GM21825 (cell line): ENCODE measurements around the gene EML3.
"Not testable (repeated sequence)": the region's sequence is repeated elsewhere in the genome, so short reads cannot be mapped to it uniquely, and the experiment has no call there.

ENCODE experiments used
- ATAC-seq: cut with Tn5 transposase; IDR thresholded peaks from one replicate; pipeline ENCODE4 v1.9.1; 2021; ENCODE audit warnings: mild to moderate bottlenecking, moderate library complexity; ENCODE audit not compliant: unreplicated experiment

The EML3 gene

GRCh38 chr11:62600367-62601121, 12.0 kb downstream of the EML3 start:
- no peak for ATAC-seq

GRCh38 chr11:62599901-62600300, 12.7 kb downstream of the EML3 start:
- ATAC-seq = no peak

DNA sequence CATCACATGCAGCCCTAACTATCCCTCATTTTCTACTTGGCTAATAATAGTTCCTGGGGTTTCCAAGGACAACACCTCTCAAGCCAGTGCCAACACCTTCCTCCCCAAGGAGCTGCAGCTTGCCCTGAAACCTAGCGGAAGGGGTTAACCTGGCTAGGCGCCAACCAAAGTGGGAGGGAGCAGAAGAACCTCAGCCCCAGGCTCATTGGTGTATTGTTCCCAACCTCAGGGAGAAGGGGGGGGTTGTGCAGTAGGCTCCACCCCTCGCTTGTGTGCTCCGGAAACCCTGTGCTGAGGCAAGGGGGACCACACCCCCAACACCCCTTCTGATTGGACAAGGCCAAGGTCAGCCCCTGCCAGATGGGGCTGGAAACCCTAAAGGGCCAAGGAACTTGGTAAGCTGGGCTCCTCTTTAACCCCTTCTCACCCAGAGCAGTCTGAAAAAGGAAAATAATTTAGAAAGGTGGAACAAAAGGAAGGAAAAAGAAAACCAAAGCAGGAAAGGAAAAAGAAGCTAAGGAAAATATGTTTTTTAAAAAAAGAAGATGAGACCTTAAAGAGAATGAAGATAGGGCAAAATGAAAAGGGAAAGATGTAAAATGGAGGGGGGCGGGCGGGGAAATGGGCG, 13.4 kb downstream of the EML3 start:
- ATAC-seq = peak; percentile 49

GRCh38 chr11:62595124-62595523, 17.5 kb downstream of the EML3 start:
- no peak for ATAC-seq

DNA sequence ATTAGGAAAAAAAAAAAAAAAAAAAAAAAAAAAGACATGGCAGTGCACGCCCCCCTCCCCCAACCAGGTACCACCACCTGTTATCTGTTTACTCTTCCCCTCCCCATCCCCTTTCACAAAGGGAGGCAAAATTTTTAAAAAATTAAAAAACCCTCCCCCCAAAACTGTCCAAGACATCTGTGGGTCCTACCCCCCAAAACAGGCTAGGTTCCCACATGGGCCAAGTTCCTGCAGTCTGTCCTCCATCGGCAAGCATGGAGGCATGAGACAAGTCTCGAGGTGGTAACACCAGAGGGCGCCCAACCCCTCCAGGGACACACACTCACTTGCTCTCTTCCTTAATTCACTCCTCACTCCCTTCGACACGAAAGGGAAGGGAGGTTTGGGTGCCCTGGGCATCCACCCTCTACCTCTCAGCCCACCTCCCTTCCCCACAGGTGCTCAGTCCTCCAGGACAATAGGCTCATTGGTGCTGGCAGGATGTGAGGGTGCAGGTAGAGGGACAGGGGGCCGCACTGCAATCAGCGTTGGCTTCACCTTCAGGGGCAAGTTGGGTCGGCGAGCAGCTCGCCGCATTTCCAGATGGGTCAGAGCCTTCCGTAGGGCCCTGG, 19.0 kb downstream of the EML3 start:
- ATAC-seq = no peak

- no peak for ATAC-seq
These were observed 19.6 kb downstream of the EML3 start for GRCh38 chr11:62592989-62593421.

DNA sequence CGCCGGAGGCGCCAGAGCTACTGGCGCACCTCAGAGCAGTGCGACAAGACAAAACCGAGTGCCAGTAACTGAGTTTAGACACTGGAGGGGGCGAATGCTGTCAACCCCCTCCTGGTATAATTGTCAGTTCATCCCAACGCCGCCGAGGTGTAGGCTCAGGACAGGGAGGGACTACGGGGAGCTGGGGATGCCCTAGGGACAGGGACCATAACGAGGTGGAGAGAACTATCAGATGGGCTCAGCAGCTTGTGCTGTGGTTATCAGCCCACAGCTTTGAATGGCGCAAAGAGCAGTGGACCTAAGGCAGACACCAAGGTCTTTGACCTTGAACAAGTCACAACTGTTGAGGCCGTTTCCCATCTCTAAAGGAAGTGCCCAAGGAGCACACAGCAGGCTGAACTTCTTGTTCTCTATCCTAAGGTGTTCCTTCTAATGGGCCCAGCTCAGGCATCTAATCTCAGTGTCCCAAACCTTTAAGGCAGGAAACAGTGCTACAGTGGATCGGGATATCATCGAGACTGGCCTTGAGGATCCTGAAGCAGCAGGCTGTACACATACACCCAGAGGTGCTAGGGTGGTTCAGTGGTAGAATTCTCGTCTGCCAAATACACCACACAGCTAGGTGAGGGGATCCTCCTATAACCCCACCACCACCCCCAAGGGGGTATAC, 20.3 kb downstream of the EML3 start:
- ATAC-seq = peak; percentile 2

- ATAC-seq = peak; percentile 85
These were observed 21.0 kb downstream of the EML3 start, which contains the start of gene TUT1 for GRCh38 chr11:62591448-62592145. Gene TUT1 (minus strand): TSS chr11:62591523. CDS start chr11:62591485, 38 bp downstream.

DNA sequence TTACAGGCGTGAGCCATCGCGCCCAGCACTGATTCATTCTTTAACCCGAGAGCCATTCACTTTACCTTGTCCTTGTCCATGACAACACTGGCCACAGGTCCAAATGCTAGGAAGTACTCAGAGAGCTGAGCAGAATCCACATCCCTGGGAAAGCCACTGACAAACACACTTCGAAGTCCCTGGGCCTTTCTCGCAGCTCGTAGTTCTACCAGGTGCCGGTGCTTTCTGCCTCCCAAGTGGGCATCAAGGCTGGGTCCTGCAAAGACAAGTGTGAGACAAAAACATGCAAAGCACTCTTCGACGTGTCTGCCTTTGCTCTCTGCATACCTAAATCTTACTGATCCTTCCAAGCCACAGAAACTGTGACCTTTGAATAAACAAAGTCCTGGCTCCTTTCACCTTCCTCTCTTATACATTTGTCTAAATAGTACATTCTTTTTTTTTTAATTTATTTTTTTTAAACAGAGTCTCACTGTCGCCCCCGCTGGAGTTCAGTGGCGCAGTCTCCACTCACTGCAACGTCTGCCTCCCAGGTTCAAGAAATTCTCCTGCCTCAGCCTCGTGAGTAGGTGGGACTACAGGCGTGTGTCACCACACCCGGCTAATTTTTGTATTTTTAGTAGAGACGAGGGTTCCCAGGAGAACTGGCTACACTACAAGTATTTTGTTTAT, 23.5 kb downstream of the EML3 start:
- ATAC-seq = no peak

DNA sequence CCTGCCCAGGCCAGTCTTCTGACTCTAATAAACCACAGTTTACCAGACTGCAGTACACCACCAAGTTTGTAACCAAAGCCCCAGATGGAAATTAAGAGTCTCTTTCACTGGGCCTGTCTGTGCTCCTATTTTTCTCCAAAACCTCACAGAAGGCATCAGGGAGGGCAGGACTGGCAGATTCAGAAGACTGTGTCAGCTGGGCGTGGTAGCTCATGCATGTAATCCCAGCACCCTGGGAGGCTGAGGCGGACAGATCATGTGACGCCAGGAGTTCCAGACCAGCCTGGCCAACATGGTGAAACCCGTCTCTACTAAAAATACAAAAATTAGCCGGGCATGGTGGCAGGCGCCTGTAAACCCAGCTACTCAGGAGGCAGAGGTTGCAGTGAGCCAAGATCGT, 27.2 kb downstream of the EML3 start:
- not testable (repeated sequence) for ATAC-seq

DNA sequence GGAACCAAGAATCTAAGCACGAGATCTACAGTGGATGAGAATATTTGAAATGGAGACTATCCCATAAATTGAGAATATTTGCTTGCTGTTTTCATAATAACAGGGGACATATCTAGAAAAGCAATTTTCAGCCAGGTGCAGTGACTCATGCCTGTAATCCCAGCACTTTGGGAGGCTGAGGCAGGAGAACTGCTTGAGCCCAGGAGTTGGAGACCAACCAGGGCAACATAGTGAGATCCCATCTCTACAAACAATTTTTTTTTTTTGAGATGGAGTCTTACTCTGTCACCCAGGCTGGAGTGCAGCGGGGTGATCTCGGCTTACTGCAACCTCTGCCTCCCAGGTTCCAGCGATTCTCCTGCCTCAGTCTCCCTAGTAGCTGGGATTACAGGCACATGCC, 30.8 kb downstream of the EML3 start:
- ATAC-seq = not testable (repeated sequence)

DNA sequence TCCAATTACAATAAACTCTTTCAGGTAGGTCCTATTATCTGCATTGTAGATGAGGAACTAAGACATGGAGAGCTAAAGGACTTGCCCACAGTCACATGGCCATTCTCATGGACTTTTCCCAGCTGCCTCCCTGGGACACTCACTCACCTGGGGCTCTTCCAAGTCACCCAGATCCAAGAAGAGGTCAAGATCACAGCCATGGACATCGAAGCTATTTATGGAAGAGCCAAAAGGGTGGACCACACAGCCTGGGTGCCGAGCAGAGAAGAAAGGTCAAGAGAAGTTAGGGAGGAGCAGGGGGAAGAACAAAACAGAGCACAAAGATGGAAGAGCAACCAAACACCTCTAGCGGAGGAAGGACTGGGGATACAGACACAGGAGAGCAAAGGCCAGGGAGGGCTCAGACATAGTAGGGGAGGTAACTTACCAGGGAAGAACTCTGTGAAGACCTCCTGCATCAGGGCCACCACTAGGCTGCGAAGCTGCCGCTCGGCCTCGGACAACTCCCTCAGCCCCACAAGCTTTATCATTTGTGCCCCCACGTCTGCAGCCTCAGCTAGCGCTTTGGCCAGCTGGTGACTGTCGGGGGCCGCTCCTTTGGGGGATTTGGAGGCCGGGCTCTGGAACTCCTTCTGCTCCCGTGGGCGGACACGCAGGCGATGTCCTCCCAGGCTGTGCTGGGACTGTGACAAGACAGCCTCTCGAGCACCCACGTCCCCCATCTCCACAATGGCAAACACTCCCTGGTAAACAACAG, 31.4 kb downstream of the EML3 start:
- ATAC-seq = no peak

DNA sequence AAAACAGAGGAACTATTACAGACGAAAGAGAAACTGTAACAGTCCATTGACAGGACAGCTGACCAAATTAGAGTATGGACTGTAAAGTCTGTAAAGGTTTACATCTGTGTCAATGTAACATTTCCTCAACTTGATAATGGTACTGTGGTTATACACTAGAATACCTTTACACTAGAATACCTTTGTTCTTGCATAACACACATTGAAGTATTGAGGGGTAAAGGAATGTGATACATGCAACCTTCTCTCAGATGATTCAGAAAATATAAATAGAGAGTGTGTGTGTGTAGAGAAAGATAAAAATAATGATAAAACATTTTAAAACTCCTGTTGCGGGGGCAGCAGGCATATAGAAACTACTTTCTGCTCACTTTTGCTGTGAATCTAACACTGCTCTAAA, 33.3 kb downstream of the EML3 start:
- ATAC-seq = no peak

- no peak for ATAC-seq
These were observed 34.0 kb downstream of the EML3 start for GRCh38 chr11:62578541-62578940.

- no peak for ATAC-seq
These were observed 35.4 kb downstream of the EML3 start for GRCh38 chr11:62577046-62577714.

DNA sequence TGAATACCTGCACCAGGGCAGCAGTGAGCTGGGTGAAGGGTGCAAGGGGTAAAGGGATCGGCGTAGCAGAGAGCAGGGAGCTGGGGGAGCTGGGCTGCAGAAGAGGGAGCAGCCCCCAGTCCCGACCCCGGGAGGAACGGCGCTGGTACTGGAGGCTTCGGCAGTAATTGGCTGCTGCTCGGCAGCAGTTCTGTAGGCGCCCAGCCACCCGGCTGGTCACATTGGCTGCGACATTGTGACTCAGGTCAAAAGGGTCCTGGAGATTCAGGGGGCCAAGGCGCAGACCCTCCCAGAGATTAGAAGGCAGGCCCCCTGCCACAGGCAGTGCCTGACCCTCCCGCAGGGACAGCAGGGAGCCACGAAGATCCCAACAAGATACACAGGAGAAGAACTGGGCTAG, 36.7 kb downstream of the EML3 start:
- ATAC-seq = no peak

- ATAC-seq = no peak
These were observed 37.4 kb downstream of the EML3 start for GRCh38 chr11:62575156-62575555.

DNA sequence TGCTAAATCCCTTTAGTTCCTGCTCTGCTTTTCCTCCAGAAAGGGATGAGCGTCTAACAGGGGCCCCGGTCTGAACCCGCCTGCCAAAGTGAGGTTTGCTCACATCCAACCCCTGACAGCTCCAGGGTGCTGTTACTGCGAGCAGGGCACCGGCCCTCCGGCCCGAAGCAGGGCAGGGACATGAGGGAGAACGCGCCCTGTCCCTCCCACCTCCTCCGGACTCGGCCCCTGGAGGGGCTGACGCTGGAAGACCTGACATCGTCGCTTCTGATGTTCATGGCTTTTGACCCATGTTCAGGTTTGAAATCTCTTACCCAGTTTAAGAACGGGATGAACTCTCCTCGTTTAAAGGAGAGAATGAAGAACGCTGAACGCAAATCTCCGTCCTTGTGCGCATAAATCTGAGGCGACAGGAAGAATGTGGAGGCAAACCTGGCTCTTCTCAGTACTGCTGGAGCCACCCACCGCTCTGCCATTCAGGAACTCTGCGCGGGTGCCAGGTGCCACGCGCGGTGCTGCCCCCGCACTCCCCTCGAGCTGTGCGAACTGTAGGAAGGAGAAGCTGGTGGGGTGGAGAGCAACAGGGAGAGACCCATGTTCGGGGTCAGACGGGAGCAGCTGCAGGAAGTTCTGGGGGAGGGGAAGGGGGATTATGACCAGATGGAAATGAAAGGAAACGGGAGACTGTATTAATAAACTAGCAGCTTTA, 38.1 kb downstream of the EML3 start:
- ATAC-seq = no peak
